Calu3 (cell line): ENCODE results near the gene KCNQ5. TPM values are rescaled to one million over a fixed set of nuclear protein-coding genes. Genes with fewer than 3 reads are reported as not detected.

ENCODE experiments used
- BruUV-seq: library from RNA; stranded (reverse); fragments of 400-500 nt; replicated peaks from 2 replicates; lab custom pipeline; 2021; lab: Mats Ljungman, UMichigan
- CTCF ChIA-PET: fragments of 300-600 bp; sonication (Branson Sonifier 250); formaldehyde crosslinking; loops from one replicate; lab custom pipeline; 2022; ENCODE audit warnings: antibody characterized with exemption; lab: Charles Lee
- DNase-seq: peaks from one replicate; pipeline ENCODE4 v3.0.0; 2022
- H3K27ac Mint-ChIP-seq: one replicate; pipeline ENCODE4 v1.8.0; 2022; ENCODE audit warnings: mixed read lengths; ENCODE audit not compliant: unreplicated experiment
- H3K27me3 Mint-ChIP-seq: one replicate; pipeline ENCODE4 v1.8.0; 2022; ENCODE audit warnings: mixed read lengths; ENCODE audit not compliant: unreplicated experiment
- H3K36me3 Mint-ChIP-seq: one replicate; pipeline ENCODE4 v1.8.0; 2022; ENCODE audit warnings: mild to moderate bottlenecking, moderate library complexity, mixed read lengths; ENCODE audit not compliant: insufficient read depth, unreplicated experiment
- H3K4me1 Mint-ChIP-seq: one replicate; pipeline ENCODE4 v1.8.0; 2022; ENCODE audit warnings: mild to moderate bottlenecking, low read depth, mixed read lengths; ENCODE audit not compliant: unreplicated experiment
- H3K4me3 Mint-ChIP-seq: one replicate; pipeline ENCODE4 v1.8.0; 2022; ENCODE audit warnings: mild to moderate bottlenecking, low read depth, moderate library complexity, mixed read lengths; ENCODE audit not compliant: unreplicated experiment
- H3K9me3 Mint-ChIP-seq: one replicate; pipeline ENCODE4 v1.8.0; 2022; ENCODE audit warnings: low read depth, mixed read lengths; ENCODE audit not compliant: unreplicated experiment
- intact Hi-C: fragments of 100-400 bp; cut with micrococcal nuclease; formaldehyde crosslinking; loops from one replicate; pipeline ENCODE4 v1.10.0; 2022; ENCODE audit not compliant: unreplicated experiment
- total RNA-seq: library from RNA; stranded (reverse); gene quantifications from 2 replicates; pipeline ENCODE4 v1.2.3, GENCODE V29; 2022
- TF ChIP-seq, protein P1 (sequence below): fragments of 200-600 bp; IDR thresholded peaks from one replicate; pipeline ENCODE4 v1.8.0; 2022; ENCODE audit warnings: antibody characterized with exemption; ENCODE audit not compliant: unreplicated experiment

Gene KCNQ5
- total RNA-seq, 1 experiment from 2014 or later = not detected

DNA sequence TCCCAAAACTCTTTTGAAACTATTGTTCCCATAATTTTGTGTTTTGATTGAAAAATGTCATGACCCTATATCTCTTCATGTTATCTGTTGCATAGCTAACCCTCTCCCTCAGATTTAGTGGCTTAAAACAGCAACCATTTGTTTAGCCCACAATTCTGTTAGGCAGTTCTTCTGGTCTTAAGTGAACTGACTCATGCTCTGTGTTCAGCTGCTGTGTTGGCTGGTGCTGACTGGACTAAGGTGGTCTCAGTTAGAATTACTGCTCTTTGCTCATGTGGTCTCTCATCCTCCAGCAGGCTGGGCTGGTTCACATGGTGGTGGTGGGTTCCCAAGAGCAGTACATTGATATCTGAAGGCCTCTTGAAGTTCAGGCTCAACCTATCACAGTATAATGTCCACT lies 522.7 kb downstream of the KCNQ5 start:
- Mint-ChIP-seq H3K4me3 (no peak overlapping the region), H3K4me1 (peaks cover 10% of the 10 kb centered on the region), H3K27me3 (no peaks in the 10 kb centered on the region), H3K27ac (no peak overlapping the region), H3K36me3 (no peaks in the 10 kb centered on the region), H3K9me3 (no peaks in the 10 kb centered on the region)
- intact Hi-C loops = no loop called here
- CTCF ChIA-PET = no interaction called here
- DNase-seq = no peak
- TF ChIP-seq, protein P1, sequence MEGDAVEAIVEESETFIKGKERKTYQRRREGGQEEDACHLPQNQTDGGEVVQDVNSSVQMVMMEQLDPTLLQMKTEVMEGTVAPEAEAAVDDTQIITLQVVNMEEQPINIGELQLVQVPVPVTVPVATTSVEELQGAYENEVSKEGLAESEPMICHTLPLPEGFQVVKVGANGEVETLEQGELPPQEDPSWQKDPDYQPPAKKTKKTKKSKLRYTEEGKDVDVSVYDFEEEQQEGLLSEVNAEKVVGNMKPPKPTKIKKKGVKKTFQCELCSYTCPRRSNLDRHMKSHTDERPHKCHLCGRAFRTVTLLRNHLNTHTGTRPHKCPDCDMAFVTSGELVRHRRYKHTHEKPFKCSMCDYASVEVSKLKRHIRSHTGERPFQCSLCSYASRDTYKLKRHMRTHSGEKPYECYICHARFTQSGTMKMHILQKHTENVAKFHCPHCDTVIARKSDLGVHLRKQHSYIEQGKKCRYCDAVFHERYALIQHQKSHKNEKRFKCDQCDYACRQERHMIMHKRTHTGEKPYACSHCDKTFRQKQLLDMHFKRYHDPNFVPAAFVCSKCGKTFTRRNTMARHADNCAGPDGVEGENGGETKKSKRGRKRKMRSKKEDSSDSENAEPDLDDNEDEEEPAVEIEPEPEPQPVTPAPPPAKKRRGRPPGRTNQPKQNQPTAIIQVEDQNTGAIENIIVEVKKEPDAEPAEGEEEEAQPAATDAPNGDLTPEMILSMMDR = no peak
- no TSS peak for BruUV-seq

DNA sequence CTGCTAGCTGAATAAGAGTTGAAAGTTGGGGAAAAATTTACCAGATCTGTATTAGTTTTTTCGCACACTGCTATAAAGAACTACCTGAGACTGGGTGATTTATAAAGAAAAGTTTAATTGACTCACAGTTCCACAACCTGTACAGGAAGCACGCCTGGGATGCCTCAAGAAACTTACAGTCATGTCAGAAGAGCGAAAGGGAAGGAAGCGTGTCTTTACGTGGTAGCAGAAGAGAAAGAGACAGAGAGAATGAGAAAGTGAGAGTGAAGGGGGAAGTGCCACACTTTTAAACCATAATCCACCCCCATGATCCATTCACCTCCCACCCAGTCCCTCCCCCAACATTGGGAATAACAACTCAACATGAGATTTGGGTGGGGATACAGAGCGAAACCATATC lies 523.8 kb downstream of the KCNQ5 start:
- intact Hi-C loops = no loop called here
- TF ChIP-seq, protein P1 = no peak
- no TSS peak for BruUV-seq

GRCh38 chr6:73151732-73152131 lies 529.9 kb downstream of the KCNQ5 start:
- no peaks in the 10 kb centered on the region for H3K27me3 Mint-ChIP-seq
- no peak overlapping the region for H3K27ac Mint-ChIP-seq
- H3K9me3 Mint-ChIP-seq = no peaks in the 10 kb centered on the region
- H3K36me3 Mint-ChIP-seq = no peaks in the 10 kb centered on the region
- no peak overlapping the region for H3K4me3 Mint-ChIP-seq
- no peak for DNase-seq
- TF ChIP-seq, protein P1 = no peak
- CTCF ChIA-PET = no interaction called here
- no TSS peak for BruUV-seq
- H3K4me1 Mint-ChIP-seq = peaks cover 7% of the 10 kb centered on the region
- intact Hi-C loops = no loop called here

More for the DNA sequence above, 523.8 kb downstream of the KCNQ5 start:
- Mint-ChIP-seq H3K27ac (no peak overlapping the region), H3K27me3 (no peaks in the 10 kb centered on the region), H3K4me1 (no peaks in the 10 kb centered on the region), H3K4me3 (no peak overlapping the region), H3K9me3 (no peaks in the 10 kb centered on the region), H3K36me3 (no peaks in the 10 kb centered on the region)
- CTCF ChIA-PET = no interaction called here
- no peak for DNase-seq

- TF ChIP-seq, protein P1 = no peak
- no peaks in the 10 kb centered on the region for H3K36me3 Mint-ChIP-seq
- H3K4me3 Mint-ChIP-seq = no peak overlapping the region
- peaks cover 7% of the 10 kb centered on the region for H3K4me1 Mint-ChIP-seq
- intact Hi-C loops = no loop called here
- DNase-seq = no peak
- CTCF ChIA-PET = no interaction called here
- H3K27me3 Mint-ChIP-seq = no peaks in the 10 kb centered on the region
- H3K27ac Mint-ChIP-seq = no peak overlapping the region
- no peaks in the 10 kb centered on the region for H3K9me3 Mint-ChIP-seq
- no TSS peak for BruUV-seq
Measured at GRCh38 chr6:73152556-73152955, 530.7 kb downstream of the KCNQ5 start.
